ENCODE measurements around the gene RAMACL. TPM values are rescaled to one million over a fixed set of nuclear protein-coding genes. Genes with fewer than 3 reads are reported as not detected.

RAMACL gene
- total RNA-seq, 1 experiment from 2014 or later = 0.26 TPM

DNA sequence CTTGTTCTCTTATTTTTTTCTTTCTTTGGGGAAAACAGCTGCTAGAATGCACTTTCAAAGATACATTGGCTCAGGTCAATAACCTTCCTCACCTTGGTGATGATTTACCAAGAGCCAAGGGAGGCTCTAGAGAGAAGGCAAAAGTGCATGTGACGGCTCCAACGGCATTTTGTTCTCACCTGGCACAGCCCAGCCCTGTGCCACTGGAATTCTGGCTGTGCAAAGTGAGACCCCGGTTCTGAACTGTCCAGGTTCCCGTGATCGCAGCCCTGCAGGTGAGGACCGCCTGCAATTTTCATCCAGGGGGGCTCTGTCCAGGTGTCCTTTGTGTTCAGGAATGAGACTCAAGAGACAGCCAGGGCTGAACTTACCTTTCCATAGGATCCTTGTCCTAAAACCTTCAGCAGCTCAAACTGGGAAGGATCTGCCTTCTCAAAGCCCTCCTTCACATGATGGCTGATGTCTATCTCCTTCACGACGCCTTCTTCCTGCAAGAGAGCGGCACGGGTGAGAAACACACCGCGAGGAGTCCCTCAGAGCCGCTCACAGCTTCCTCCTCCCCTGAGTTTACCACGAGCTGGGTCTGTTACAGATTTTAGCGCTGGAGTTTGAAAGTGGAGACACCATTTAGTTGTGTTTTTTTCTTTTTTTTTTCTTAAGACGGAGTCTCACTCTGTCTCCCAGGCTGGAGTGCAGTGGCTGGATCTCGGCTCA is 48.0 kb downstream of the RAMACL start:
- Histone ChIP-seq H3K36me3 (ENCODE audit: low read depth, low read length) (no peaks in the 10 kb centered on the region), H3K27ac (ENCODE audit: low read length) (no peak overlapping the region), H2AFZ (ENCODE audit: low read length) (no peak overlapping the region), H3K4me3 (ENCODE audit: low read length) (no peak overlapping the region), H3K9ac (ENCODE audit: low read length) (no peak overlapping the region), H3K4me2 (ENCODE audit: low read length) (no peak overlapping the region), H3K9me2 (replicated peaks; ENCODE audit: low read length) (no peaks in the 10 kb centered on the region), H3F3A (ENCODE audit: low read length, unreplicated experiment) (no peaks in the 10 kb centered on the region), H3K9me3 (ENCODE audit: low read length) (no peaks in the 10 kb centered on the region), H3K79me2 (ENCODE audit: low read length) (no peaks in the 10 kb centered on the region), H3K27me3 (ENCODE audit: low read length) (no peaks in the 10 kb centered on the region), H3K4me1 (ENCODE audit: insufficient read depth, low read length) (peaks cover 29% of the 10 kb centered on the region), H4K20me1 (ENCODE audit: low read length) (no peaks in the 10 kb centered on the region)
- intact Hi-C loops (cut with micrococcal nuclease) = no loop called here
- no peak for ATAC-seq
- ChIA-PET CTCF (no interaction called here), POLR2A (ENCODE audit: unreplicated experiment) (no interaction called here)
- BruUV-seq (replicated peaks) = no TSS peak
- DNase-seq = no peak
- no peak for TF ChIP-seq EZH2phosphoT487 (IDR thresholded peaks at IDR 0.05; ENCODE audit: borderline replicate concordance, low read length)
- TF ChIP-seq, protein P1, sequence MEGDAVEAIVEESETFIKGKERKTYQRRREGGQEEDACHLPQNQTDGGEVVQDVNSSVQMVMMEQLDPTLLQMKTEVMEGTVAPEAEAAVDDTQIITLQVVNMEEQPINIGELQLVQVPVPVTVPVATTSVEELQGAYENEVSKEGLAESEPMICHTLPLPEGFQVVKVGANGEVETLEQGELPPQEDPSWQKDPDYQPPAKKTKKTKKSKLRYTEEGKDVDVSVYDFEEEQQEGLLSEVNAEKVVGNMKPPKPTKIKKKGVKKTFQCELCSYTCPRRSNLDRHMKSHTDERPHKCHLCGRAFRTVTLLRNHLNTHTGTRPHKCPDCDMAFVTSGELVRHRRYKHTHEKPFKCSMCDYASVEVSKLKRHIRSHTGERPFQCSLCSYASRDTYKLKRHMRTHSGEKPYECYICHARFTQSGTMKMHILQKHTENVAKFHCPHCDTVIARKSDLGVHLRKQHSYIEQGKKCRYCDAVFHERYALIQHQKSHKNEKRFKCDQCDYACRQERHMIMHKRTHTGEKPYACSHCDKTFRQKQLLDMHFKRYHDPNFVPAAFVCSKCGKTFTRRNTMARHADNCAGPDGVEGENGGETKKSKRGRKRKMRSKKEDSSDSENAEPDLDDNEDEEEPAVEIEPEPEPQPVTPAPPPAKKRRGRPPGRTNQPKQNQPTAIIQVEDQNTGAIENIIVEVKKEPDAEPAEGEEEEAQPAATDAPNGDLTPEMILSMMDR (conservative IDR thresholded peaks at IDR 0.05; ENCODE audit: low read depth, low read length) = no peak
- no peak for TF ChIP-seq EZH2 (IDR thresholded peaks at IDR 0.05; ENCODE audit: low read length, unreplicated experiment)

DNA sequence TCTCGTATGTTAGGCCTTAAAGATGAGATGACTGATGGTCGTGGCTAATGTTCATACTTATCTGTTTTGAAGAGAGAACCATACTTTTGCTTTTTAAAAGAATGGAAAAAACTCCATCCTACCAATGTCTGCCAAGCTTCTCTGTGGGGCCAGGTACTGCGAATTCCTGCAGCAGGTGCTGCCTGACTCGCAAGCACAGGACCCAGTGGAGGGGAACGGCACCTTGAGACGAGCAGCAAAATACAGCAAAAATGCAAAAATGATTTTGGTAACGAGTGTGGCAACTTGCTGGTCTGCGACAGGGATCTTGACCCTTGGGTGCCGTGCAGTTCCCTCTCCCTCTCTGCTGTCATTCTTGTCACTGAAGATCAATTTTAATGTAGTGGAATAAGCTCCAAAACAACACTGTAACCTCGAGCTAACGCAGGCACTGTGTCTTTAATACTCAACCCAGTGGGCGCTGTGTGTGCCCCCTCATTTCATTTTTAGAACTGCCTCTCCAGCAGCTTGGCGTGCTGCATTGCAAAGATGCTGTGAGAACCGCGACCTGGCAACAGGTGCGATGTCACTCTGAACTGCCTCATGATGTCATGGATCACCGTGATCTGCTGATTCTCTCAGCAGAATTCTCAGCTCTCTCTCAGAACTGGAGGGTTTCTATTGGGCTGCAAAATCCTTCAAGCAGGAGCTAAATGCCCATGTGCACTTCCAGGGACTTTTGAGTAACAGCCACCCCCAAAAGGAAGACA is 51.6 kb downstream of the RAMACL start:
- H3K27ac ChIP-seq (ENCODE audit: low read length) = no peak overlapping the region
- H2AFZ ChIP-seq (ENCODE audit: low read length) = no peak overlapping the region
- H3K36me3 ChIP-seq (ENCODE audit: low read depth, low read length) = no peaks in the 10 kb centered on the region
- intact Hi-C loops (cut with micrococcal nuclease) = loop anchor here (5.0 kb wide), 2 partner anchors 37 to 92 kb away; partner anchors contain the start of gene RPS6KA2
- no peaks in the 10 kb centered on the region for H3K9me2 ChIP-seq (replicated peaks; ENCODE audit: low read length)
- no peaks in the 10 kb centered on the region for H3K79me2 ChIP-seq (ENCODE audit: low read length)
- DNase-seq (no peak), ATAC-seq (no peak)
- no peak overlapping the region for H3K9ac ChIP-seq (ENCODE audit: low read length)
- TF ChIP-seq, protein P1 (conservative IDR thresholded peaks at IDR 0.05; ENCODE audit: low read depth, low read length) = no peak
- TF ChIP-seq EZH2phosphoT487 (IDR thresholded peaks at IDR 0.05; ENCODE audit: borderline replicate concordance, low read length) (no peak), EZH2 (IDR thresholded peaks at IDR 0.05; ENCODE audit: low read length, unreplicated experiment) (no peak)
- no peaks in the 10 kb centered on the region for H3K9me3 ChIP-seq (ENCODE audit: low read length)
- ChIA-PET POLR2A (ENCODE audit: unreplicated experiment) (no interaction called here), CTCF (no interaction called here)
- H3K4me1 ChIP-seq (ENCODE audit: insufficient read depth, low read length) = peaks cover 38% of the 10 kb centered on the region
- peaks cover 3% of the 10 kb centered on the region for H3F3A ChIP-seq (ENCODE audit: low read length, unreplicated experiment)
- no peak overlapping the region for H3K4me2 ChIP-seq (ENCODE audit: low read length)
- H3K27me3 ChIP-seq (ENCODE audit: low read length) = no peaks in the 10 kb centered on the region
- no peaks in the 10 kb centered on the region for H4K20me1 ChIP-seq (ENCODE audit: low read length)
- no peak overlapping the region for H3K4me3 ChIP-seq (ENCODE audit: low read length)
- no TSS peak for BruUV-seq (replicated peaks)
